HG02588 (cell line): ENCODE data around the gene S100A3.
"Not testable (repeated sequence)": the region's sequence is repeated elsewhere in the genome, so short reads cannot be mapped to it uniquely, and the experiment has no call there.

Experiments used
- ATAC-seq: cut with Tn5 transposase; IDR thresholded peaks from one replicate; pipeline ENCODE4 v1.9.1; 2021; ENCODE audit warnings: mild to moderate bottlenecking, moderate library complexity; ENCODE audit not compliant: unreplicated experiment

Gene S100A3

GRCh38 chr1:153570874-153571273, 21.8 kb upstream of the S100A3 start:
- no peak for ATAC-seq

- no peak for ATAC-seq
Observed at GRCh38 chr1:153569465-153569864, 20.4 kb upstream of the S100A3 start.

- ATAC-seq: no peak
Observed at GRCh38 chr1:153568367-153569099, 19.5 kb upstream of the S100A3 start.

- no peak for ATAC-seq
Observed at GRCh38 chr1:153567621-153568366, 18.7 kb upstream of the S100A3 start.

GRCh38 chr1:153566414-153567371, 17.6 kb upstream of the S100A3 start:
- ATAC-seq: no peak

GRCh38 chr1:153565529-153566374, 16.7 kb upstream of the S100A3 start, which contains the start of gene S100A2:
Gene S100A2, minus strand, starts transcription at chr1:153565844. Its CDS starts 1,967 bp downstream, at chr1:153563877.
- no peak for ATAC-seq

- no peak for ATAC-seq
Observed at GRCh38 chr1:153563991-153564390, 14.9 kb upstream of the S100A3 start.

GRCh38 chr1:153563483-153563901, 14.4 kb upstream of the S100A3 start:
- no peak for ATAC-seq

GRCh38 chr1:153562021-153562420, 13.0 kb upstream of the S100A3 start:
- not testable (repeated sequence) for ATAC-seq

- ATAC-seq: no peak
Observed at GRCh38 chr1:153561466-153561985, 12.5 kb upstream of the S100A3 start.

- ATAC-seq: no peak
Observed at GRCh38 chr1:153560771-153561465, 11.9 kb upstream of the S100A3 start.

- ATAC-seq: no peak
Observed at GRCh38 chr1:153560241-153560640, 11.2 kb upstream of the S100A3 start.

GRCh38 chr1:153557877-153558276, 8.8 kb upstream of the S100A3 start:
- ATAC-seq: no peak

GRCh38 chr1:153556348-153556747, 7.3 kb upstream of the S100A3 start:
- ATAC-seq: no peak

GRCh38 chr1:153553830-153554541, 4.9 kb upstream of the S100A3 start:
- ATAC-seq: no peak

- ATAC-seq: no peak
Observed at GRCh38 chr1:153553096-153553495, 4.0 kb upstream of the S100A3 start.

GRCh38 chr1:153552335-153552734, 3.3 kb upstream of the S100A3 start:
- no peak for ATAC-seq

GRCh38 chr1:153550827-153551500, 1.9 kb upstream of the S100A3 start:
- no peak for ATAC-seq
